Measurements from ENCODE around the gene BMPR1B. TPM values are rescaled to one million over a fixed set of nuclear protein-coding genes. Genes with fewer than 3 reads are reported as not detected.
"Not testable (repeated sequence)": the region's sequence is repeated elsewhere in the genome, so short reads cannot be mapped to it uniquely, and the experiment has no call there.

Gene BMPR1B
- total and polyA plus RNA-seq, 9 donors = 6.6 to 21.1 (median 11.7) TPM

GRCh38 chr4:94827481-94828110 lies 69.8 kb downstream of the BMPR1B start:
- DNase-seq = peak; percentile 58

DNA sequence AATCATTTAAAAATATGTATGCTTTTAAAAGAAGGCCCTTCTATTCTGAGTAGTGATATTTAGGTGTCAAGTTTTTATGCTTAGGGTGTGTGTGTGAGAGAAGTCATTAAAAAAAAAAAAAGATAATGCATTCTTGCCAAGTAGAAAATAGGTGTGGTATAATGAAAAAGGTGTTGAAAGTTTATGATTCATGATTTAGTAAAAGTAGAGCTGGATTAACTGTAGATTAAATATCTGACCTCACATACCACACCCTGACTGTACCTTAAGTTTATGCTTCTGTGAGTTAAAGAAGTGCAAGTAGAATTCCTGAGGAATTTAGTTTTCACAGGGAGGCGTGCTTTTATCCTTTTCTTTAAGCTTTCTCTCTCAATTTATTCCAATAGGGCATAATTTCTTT lies 71.1 kb downstream of the BMPR1B start:
- H3K27ac ChIP-seq (ENCODE audit: low read length) = no peak overlapping the region
- no peaks in the 10 kb centered on the region for H3K9me3 ChIP-seq (replicated peaks; ENCODE audit: control insufficient read depth, low read depth, low read length)
- no peaks in the 10 kb centered on the region for H3K36me3 ChIP-seq (ENCODE audit: control insufficient read depth, insufficient read depth, low read length)
- WGBS (ENCODE audit: insufficient coverage) = no CpG with 5 or more reads among the region's 1 CpG
- peaks cover 2% of the 10 kb centered on the region for H3K4me1 ChIP-seq (ENCODE audit: control insufficient read depth, insufficient read depth, low read length)
- DNase-seq = no peak
- no peaks in the 10 kb centered on the region for H3K27me3 ChIP-seq (ENCODE audit: control insufficient read depth, insufficient read depth, low read length)
- H3K4me3 ChIP-seq (ENCODE audit: low read length) = no peak overlapping the region

More at GRCh38 chr4:94827481-94828110, 69.8 kb downstream of the BMPR1B start:
- Histone ChIP-seq H3K36me3 (ENCODE audit: control insufficient read depth, insufficient read depth, low read length) (no peaks in the 10 kb centered on the region), H3K4me3 (ENCODE audit: low read length) (no peak overlapping the region), H3K9me3 (replicated peaks; ENCODE audit: control insufficient read depth, low read depth, low read length) (no peaks in the 10 kb centered on the region), H3K4me1 (ENCODE audit: control insufficient read depth, insufficient read depth, low read length) (peaks cover 2% of the 10 kb centered on the region), H3K27me3 (ENCODE audit: control insufficient read depth, insufficient read depth, low read length) (no peaks in the 10 kb centered on the region), H3K27ac (ENCODE audit: low read length) (peak overlapping the region; percentile 61)
- no CpG with 5 or more reads among the region's 5 CpGs for WGBS (ENCODE audit: insufficient coverage)

DNA sequence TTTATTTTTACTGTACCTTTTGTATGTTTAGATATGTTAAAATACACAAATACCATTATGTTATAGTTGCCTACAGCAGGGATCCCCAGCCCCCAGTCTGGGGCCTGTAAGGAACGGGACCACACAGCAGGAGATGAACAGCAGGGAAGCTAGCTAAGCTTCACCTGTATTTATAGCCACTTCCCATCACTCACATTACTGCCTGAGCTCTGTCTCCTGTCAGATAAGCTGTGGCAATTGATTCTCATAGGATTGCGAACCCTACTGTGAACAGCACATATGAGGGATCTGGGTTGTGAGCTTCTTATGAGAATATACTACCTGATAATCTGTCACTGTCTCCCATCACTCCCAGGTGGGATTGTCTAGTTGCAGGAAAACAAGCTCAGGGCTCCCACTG lies 73.9 kb downstream of the BMPR1B start:
- Histone ChIP-seq H3K9me3 (replicated peaks; ENCODE audit: control insufficient read depth, low read depth, low read length) (no peaks in the 10 kb centered on the region), H3K4me1 (ENCODE audit: control insufficient read depth, insufficient read depth, low read length) (peaks cover 2% of the 10 kb centered on the region), H3K36me3 (ENCODE audit: control insufficient read depth, insufficient read depth, low read length) (no peaks in the 10 kb centered on the region), H3K4me3 (ENCODE audit: low read length) (no peak overlapping the region), H3K27me3 (ENCODE audit: control insufficient read depth, insufficient read depth, low read length) (no peaks in the 10 kb centered on the region), H3K27ac (ENCODE audit: low read length) (no peak overlapping the region)
- DNase-seq = no peak
- WGBS (ENCODE audit: insufficient coverage) = no CpG with 5 or more reads among the region's 2 CpGs

DNA sequence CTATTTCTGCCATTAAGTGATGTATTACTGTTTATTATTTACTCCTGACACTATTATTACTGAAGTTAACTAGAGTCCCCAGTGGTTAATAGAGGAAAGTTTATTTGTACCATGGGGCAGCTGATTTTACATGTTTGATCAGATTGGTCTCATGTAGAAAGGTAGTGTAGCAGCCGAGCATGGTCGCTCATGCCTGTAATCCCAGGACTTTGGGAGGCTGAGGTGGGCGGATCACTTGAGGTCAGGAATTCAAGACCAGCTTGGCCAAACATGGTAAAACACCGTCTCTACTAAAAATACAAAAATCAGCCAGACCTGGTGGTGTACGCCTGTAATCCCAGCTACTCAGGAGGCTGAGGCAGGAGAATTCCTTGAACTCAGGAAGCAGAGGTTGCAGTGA lies 74.6 kb downstream of the BMPR1B start:
- not testable (repeated sequence) for H3K4me1 ChIP-seq (ENCODE audit: control insufficient read depth, insufficient read depth, low read length); H3K27me3 ChIP-seq (ENCODE audit: control insufficient read depth, insufficient read depth, low read length); H3K27ac ChIP-seq (ENCODE audit: low read length); DNase-seq; H3K4me3 ChIP-seq (ENCODE audit: low read length); H3K9me3 ChIP-seq (replicated peaks; ENCODE audit: control insufficient read depth, low read depth, low read length); H3K36me3 ChIP-seq (ENCODE audit: control insufficient read depth, insufficient read depth, low read length)
- WGBS (ENCODE audit: insufficient coverage) = 100% methylated on average over 2 of the region's 5 CpGs

DNA sequence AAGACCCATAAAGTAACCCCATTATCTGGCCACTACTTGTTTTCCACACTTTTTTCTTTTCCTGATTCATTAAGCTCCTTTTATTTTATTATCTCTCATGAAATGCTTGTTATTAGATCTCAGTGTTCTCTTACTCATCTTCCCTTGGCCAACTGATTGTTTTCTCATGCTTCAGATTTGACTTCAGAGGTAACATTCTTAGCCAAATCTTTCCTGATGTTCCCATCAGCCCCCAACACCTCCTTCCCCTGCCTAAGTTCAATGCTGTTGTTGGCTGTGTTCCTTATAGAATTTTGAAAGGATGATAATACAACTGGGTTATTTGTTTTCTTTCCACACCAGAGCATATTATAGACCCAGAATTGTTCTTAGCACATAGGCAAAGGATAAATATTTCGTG lies 75.6 kb downstream of the BMPR1B start:
- WGBS (ENCODE audit: insufficient coverage) = no CpG with 5 or more reads among the region's 1 CpG

DNA sequence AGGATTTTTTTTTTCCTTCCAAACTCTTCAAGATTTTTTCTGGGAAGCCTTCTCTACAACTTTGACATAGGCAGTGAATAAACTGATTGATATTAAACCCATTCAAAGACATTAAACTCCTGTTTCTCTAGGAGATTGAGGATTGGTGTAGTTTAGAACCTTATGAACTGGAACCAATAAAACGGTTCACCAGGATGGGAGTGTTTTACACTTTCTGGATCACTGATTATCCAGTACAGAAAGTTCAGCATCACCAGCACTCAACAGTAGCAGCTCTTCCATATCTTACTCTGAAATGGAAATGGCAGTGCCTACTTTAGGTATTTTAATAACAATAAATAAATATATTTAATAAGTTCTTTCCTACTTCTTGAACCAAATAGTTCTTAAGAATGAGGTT lies 76.7 kb downstream of the BMPR1B start:
- Histone ChIP-seq H3K9me3 (replicated peaks; ENCODE audit: control insufficient read depth, low read depth, low read length) (no peaks in the 10 kb centered on the region), H3K4me3 (ENCODE audit: low read length) (no peak overlapping the region), H3K27ac (ENCODE audit: low read length) (no peak overlapping the region), H3K4me1 (ENCODE audit: control insufficient read depth, insufficient read depth, low read length) (no peaks in the 10 kb centered on the region), H3K27me3 (ENCODE audit: control insufficient read depth, insufficient read depth, low read length) (no peaks in the 10 kb centered on the region), H3K36me3 (ENCODE audit: control insufficient read depth, insufficient read depth, low read length) (no peaks in the 10 kb centered on the region)
- WGBS (ENCODE audit: insufficient coverage) = no CpG with 5 or more reads among the region's 1 CpG
- no peak for DNase-seq

More for the DNA sequence above, 75.6 kb downstream of the BMPR1B start:
- Histone ChIP-seq H3K9me3 (replicated peaks; ENCODE audit: control insufficient read depth, low read depth, low read length) (no peaks in the 10 kb centered on the region), H3K4me3 (ENCODE audit: low read length) (no peak overlapping the region), H3K27ac (ENCODE audit: low read length) (no peak overlapping the region), H3K4me1 (ENCODE audit: control insufficient read depth, insufficient read depth, low read length) (no peaks in the 10 kb centered on the region), H3K27me3 (ENCODE audit: control insufficient read depth, insufficient read depth, low read length) (no peaks in the 10 kb centered on the region), H3K36me3 (ENCODE audit: control insufficient read depth, insufficient read depth, low read length) (no peaks in the 10 kb centered on the region)
- no peak for DNase-seq

DNA sequence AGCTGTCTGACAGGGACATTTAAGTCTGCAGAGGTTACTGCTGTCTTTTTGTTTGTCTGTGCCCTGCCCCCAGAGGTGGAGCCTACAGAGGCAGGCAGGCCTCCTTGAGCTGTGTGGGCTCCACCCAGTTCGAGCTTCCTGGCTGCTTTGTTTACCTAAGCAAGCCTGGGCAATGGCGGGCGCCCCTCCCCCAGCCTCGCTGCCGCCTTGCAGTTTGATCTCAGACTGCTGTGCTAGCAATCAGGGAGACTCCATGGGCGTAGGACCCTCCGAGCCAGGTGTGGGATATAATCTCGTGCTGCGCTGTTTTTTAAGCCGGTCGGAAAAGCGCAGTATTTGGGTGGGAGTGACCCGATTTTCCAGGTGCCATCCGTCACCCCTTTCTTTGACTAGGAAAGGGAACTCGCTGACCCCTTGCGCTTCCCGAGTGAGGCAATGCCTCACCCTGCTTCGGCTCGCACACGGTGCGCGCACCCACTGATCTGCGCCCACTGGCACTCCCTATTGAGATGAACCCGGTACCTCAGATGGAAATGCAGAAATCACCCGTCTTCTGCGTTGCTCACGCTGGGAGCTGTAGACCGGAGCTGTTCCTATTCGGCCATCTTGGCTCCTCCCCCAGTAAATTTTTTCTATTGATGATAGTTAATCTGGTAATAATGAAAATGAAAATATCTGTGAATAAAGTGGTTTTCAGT lies 83.6 kb downstream of the BMPR1B start:
- not testable (repeated sequence) for H3K4me3 ChIP-seq (ENCODE audit: low read length)

DNA sequence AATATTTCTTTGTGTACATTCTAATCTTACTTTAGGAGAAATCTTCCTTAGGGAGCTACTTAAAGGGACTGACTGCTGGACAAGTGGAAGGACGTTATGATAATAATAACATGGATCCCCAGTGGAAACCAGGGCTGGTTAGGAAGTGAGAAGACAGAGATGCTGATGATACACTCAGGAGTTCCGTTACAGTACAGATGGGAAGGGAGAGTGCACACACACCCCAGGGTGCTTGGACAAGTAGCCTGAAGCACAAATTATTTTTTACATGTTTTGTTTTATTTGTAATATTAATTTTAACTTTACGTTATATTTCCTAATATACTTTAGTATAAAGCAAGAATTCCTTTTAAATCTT lies 84.1 kb downstream of the BMPR1B start:
- no peaks in the 10 kb centered on the region for H3K4me1 ChIP-seq (ENCODE audit: control insufficient read depth, insufficient read depth, low read length)
- H3K27ac ChIP-seq (ENCODE audit: low read length) = no peak overlapping the region
- no peaks in the 10 kb centered on the region for H3K27me3 ChIP-seq (ENCODE audit: control insufficient read depth, insufficient read depth, low read length)
- H3K4me3 ChIP-seq (ENCODE audit: low read length) = no peak overlapping the region
- no peak for DNase-seq
- H3K36me3 ChIP-seq (ENCODE audit: control insufficient read depth, insufficient read depth, low read length) = no peaks in the 10 kb centered on the region
- WGBS (ENCODE audit: insufficient coverage) = no CpG with 5 or more reads among the region's 3 CpGs
- H3K9me3 ChIP-seq (replicated peaks; ENCODE audit: control insufficient read depth, low read depth, low read length) = peaks cover 4% of the 10 kb centered on the region

More for the DNA sequence above, 83.6 kb downstream of the BMPR1B start:
- not testable (repeated sequence) for DNase-seq; H3K9me3 ChIP-seq (replicated peaks; ENCODE audit: control insufficient read depth, low read depth, low read length); H3K4me1 ChIP-seq (ENCODE audit: control insufficient read depth, insufficient read depth, low read length); H3K27ac ChIP-seq (ENCODE audit: low read length); H3K36me3 ChIP-seq (ENCODE audit: control insufficient read depth, insufficient read depth, low read length); H3K27me3 ChIP-seq (ENCODE audit: control insufficient read depth, insufficient read depth, low read length)
- WGBS (ENCODE audit: insufficient coverage) = 89% methylated on average over 8 of the region's 29 CpGs

DNA sequence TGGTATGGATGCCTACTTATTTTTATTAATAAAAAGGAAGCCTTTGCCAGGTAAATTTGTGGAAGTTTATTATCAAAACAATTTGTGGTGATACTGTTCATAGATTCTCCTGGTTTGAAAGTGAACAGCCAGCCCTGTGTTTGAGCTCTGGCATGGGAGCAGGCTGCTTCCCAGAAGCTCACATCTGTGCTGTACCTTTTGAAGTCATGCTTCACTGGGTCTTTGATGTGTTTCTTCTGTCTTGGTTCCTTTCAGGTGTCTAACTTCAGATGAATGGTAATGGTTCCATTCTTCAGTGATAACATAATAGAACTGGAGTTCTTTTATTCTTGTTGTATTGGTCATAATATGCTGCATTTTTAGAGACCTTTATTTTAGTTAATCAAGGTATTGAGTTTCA lies 85.5 kb downstream of the BMPR1B start:
- Histone ChIP-seq H3K4me3 (ENCODE audit: low read length) (no peak overlapping the region), H3K36me3 (ENCODE audit: control insufficient read depth, insufficient read depth, low read length) (no peaks in the 10 kb centered on the region), H3K4me1 (ENCODE audit: control insufficient read depth, insufficient read depth, low read length) (no peaks in the 10 kb centered on the region), H3K27me3 (ENCODE audit: control insufficient read depth, insufficient read depth, low read length) (no peaks in the 10 kb centered on the region), H3K27ac (ENCODE audit: low read length) (no peak overlapping the region), H3K9me3 (replicated peaks; ENCODE audit: control insufficient read depth, low read depth, low read length) (peaks cover 4% of the 10 kb centered on the region)
- DNase-seq = no peak

DNA sequence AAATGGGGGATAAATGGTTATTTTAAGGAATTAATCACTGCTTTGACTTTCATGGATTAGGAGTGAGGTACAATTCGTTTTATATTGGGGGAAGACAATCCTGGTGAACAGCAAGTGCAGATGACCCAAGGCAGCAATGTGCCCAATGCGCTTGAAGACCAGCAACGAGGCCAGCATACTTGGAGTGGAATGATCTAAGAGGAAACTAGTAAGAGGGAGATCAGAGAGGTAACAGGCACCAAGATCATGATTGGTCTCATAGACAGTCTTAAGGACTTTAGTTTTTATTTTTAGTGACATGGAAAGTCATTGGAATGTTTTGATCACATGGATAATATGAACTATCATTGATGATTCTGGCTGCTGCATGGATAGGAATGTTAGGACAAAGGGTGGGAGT lies 90.6 kb downstream of the BMPR1B start:
- 89% methylated on average over 3 of the region's 3 CpGs for WGBS (ENCODE audit: insufficient coverage)
- DNase-seq = no peak
- no peak overlapping the region for H3K27ac ChIP-seq (ENCODE audit: low read length)

More for the DNA sequence above, 90.6 kb downstream of the BMPR1B start:
- peaks cover 4% of the 10 kb centered on the region for H3K9me3 ChIP-seq (replicated peaks; ENCODE audit: control insufficient read depth, low read depth, low read length)
- H3K36me3 ChIP-seq (ENCODE audit: control insufficient read depth, insufficient read depth, low read length) = no peaks in the 10 kb centered on the region
- no peaks in the 10 kb centered on the region for H3K27me3 ChIP-seq (ENCODE audit: control insufficient read depth, insufficient read depth, low read length)
- no peaks in the 10 kb centered on the region for H3K4me1 ChIP-seq (ENCODE audit: control insufficient read depth, insufficient read depth, low read length)
- H3K4me3 ChIP-seq (ENCODE audit: low read length) = no peak overlapping the region
